Upper lobe of right lung (tissue), 1 donor: ENCODE results near the gene APLF. TPM values are rescaled to one million over a fixed set of nuclear protein-coding genes. Genes with fewer than 3 reads are reported as not detected.

Experiments used
- ATAC-seq: fragments of 200-7000 bp; cut with Tn5 transposase; one replicate; pipeline ENCODE4 v1.9.1; 2020; ENCODE audit warnings: mild to moderate bottlenecking, moderate library complexity
- DNase-seq: peaks from one replicate; pipeline ENCODE4 v3.0.0-alpha.2; 2020
- H3K27ac ChIP-seq: fragments of 200-600 bp; one replicate; pipeline ENCODE4 v1.8.0; 2022
- H3K27me3 ChIP-seq: fragments of 200-600 bp; one replicate; pipeline ENCODE4 v1.8.0; 2022; ENCODE audit warnings: mild to moderate bottlenecking
- H3K36me3 ChIP-seq: fragments of 200-600 bp; one replicate; pipeline ENCODE4 v1.8.0; 2022
- H3K4me1 ChIP-seq: fragments of 200-600 bp; one replicate; pipeline ENCODE4 v1.8.0; 2022
- H3K4me3 ChIP-seq: fragments of 200-600 bp; one replicate; pipeline ENCODE4 v1.8.0; 2022; ENCODE audit warnings: mild to moderate bottlenecking
- H3K9me3 ChIP-seq: fragments of 200-600 bp; one replicate; pipeline ENCODE4 v1.8.0; 2022
- CTCF ChIP-seq: fragments of 200-600 bp; IDR thresholded peaks from one replicate; pipeline ENCODE4 v1.8.0; 2022; ENCODE audit warnings: antibody characterized with exemption
- intact Hi-C: fragments of 100-400 bp; cut with DNase I; formaldehyde crosslinking; loops from one replicate; pipeline ENCODE4 v1.11.0; 2022
- total RNA-seq: library from RNA; stranded (reverse); fragmentation: NEBNext Ultra II Directional; extraction: Animal tissue kit (Norgen Biotek cat#: 25700); gene quantifications from one replicate; pipeline ENCODE4 v1.2.1, GENCODE V29; 2021
- donor health status: DM: no; HTN: yes; CAD: no; lungs with severe emphysema.

The APLF gene
- total RNA-seq, 1 donor from 2014 or later: 6.8 TPM

DNA sequence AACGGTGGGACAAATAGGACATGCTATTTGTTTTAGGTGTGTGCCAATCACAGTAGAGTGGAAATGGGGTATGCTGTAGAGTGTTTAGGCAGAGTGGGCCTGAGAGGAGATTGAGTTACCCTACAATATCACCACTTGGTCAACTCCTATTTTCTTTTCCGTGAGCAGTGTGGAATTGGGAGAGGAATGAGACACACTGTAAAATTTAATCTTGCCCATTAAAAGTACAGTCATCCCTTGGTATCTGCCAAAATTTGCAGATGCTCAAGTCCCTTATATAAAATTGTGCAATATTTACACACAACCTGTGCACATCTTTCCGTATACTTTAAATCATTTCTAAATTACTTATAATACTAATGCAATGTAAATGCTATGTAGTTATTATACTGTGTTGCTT, 12.7 kb upstream of the APLF start:
- DNase-seq (no peak), ATAC-seq (no peak)
- no peaks in the 10 kb centered on the region for H3K27me3 ChIP-seq
- H3K36me3 ChIP-seq: no peaks in the 10 kb centered on the region
- H3K4me3 ChIP-seq: no peak overlapping the region
- intact Hi-C loops: no loop called here
- H3K27ac ChIP-seq: no peak overlapping the region
- H3K9me3 ChIP-seq: no peaks in the 10 kb centered on the region
- no peak for TF ChIP-seq CTCF
- H3K4me1 ChIP-seq: no peaks in the 10 kb centered on the region

- H3K36me3 ChIP-seq: no peaks in the 10 kb centered on the region
- H3K27ac ChIP-seq: no peak overlapping the region
- H3K4me1 ChIP-seq: no peaks in the 10 kb centered on the region
- ATAC-seq (no peak), DNase-seq (no peak)
- intact Hi-C loops: no loop called here
- no peaks in the 10 kb centered on the region for H3K9me3 ChIP-seq
- H3K27me3 ChIP-seq: no peaks in the 10 kb centered on the region
- TF ChIP-seq CTCF: no peak
- no peak overlapping the region for H3K4me3 ChIP-seq
Observed at GRCh38 chr2:68456198-68456597, 11.2 kb upstream of the APLF start.

GRCh38 chr2:68458981-68459380, 8.4 kb upstream of the APLF start:
- no peak for ATAC-seq

DNA sequence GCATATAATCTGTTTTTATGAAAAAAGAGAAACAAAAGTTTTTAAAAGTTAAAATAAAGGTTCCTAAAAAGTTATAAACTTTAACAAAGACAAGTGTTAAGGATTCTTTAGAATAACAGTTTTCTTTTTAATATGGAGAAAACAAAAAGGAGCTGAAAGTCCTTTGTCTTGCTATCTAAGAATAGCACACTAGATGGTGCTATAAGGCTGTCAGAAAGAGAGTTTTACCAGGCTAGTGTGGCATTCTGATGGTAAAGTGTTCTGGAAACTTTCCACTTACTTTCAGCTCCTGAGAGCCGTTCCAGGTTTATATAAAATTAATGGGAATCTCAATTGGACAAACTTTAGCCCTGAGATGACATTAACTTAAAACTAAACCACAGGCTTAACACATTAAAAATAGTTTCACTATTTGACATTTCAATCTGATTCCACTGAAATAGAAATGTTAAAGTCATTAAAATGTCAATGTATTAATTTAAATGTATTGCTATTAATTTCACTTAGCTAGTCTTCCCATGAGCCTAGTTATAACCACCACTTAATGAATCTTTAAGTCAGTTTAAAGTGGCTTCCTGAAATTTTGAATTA, 4.0 kb upstream of the APLF start:
- intact Hi-C loops: no loop called here
- DNase-seq (no peak), ATAC-seq (peak; percentile 13)
- Histone ChIP-seq H3K4me3 (no peak overlapping the region), H3K9me3 (no peaks in the 10 kb centered on the region), H3K27ac (no peak overlapping the region), H3K36me3 (no peaks in the 10 kb centered on the region), H3K27me3 (no peaks in the 10 kb centered on the region), H3K4me1 (peaks cover 13% of the 10 kb centered on the region)
- peak; percentile 77 for TF ChIP-seq CTCF

More at GRCh38 chr2:68458981-68459380, 8.4 kb upstream of the APLF start:
- no peak for DNase-seq
- Histone ChIP-seq H3K36me3 (no peaks in the 10 kb centered on the region), H3K9me3 (no peaks in the 10 kb centered on the region), H3K4me3 (no peak overlapping the region), H3K4me1 (no peaks in the 10 kb centered on the region), H3K27ac (no peak overlapping the region), H3K27me3 (no peaks in the 10 kb centered on the region)
- intact Hi-C loops: no loop called here
- no peak for TF ChIP-seq CTCF

GRCh38 chr2:68464651-68465050, 2.7 kb upstream of the APLF start:
- no peak for TF ChIP-seq CTCF
- no peak for DNase-seq
- H3K36me3 ChIP-seq: no peaks in the 10 kb centered on the region
- H3K27me3 ChIP-seq: no peaks in the 10 kb centered on the region
- peaks cover 15% of the 10 kb centered on the region for H3K4me1 ChIP-seq
- no peak overlapping the region for H3K27ac ChIP-seq
- no peak overlapping the region for H3K4me3 ChIP-seq
- intact Hi-C loops: no loop called here
- H3K9me3 ChIP-seq: no peaks in the 10 kb centered on the region
- no peak for ATAC-seq
